Ovary (tissue), 3 donors: Measurements from ENCODE around the gene CAPG.

Source experiments
- CTCF ChIP-seq, 3 donors: fragments of 450-650 bp in 2 of 3; fragments of 200-600 bp in 1 of 3; IDR thresholded peaks; one replicate each; pipeline versions ENCODE4 v1.5.1 to v1.8.0; 2016 to 2022; ENCODE audit warnings: antibody characterized with exemption in 3 of 3, mild to moderate bottlenecking in 1 of 3
- EP300 ChIP-seq: sonication (generic); formaldehyde crosslinking; IDR thresholded peaks from one replicate; pipeline ENCODE4 v1.6.1; 2017; ENCODE audit warnings: antibody characterized with exemption
- donor health status: DM: no; HTN: no; CAD: no.

- no peak for TF ChIP-seq CTCF (IDR thresholded peaks at IDR 0.05)
- TF ChIP-seq EP300 = no peak
These were observed 46.9 kb upstream of the CAPG start for GRCh38 chr2:85457043-85457442.
